HG03521 (cell line): Measurements from ENCODE around the gene DLG5.

Experiments
- ATAC-seq: cut with Tn5 transposase; IDR thresholded peaks from one replicate; pipeline ENCODE4 v1.9.1; 2021; ENCODE audit warnings: mild to moderate bottlenecking, moderate library complexity; ENCODE audit not compliant: unreplicated experiment

Gene DLG5

GRCh38 chr10:77849039-77849664 lies 77.4 kb downstream of the DLG5 start:
- ATAC-seq: no peak

- peak; percentile 58 for ATAC-seq
Observed at GRCh38 chr10:77846718-77847311, 79.7 kb downstream of the DLG5 start.

GRCh38 chr10:77845451-77845850 lies 81.1 kb downstream of the DLG5 start:
- ATAC-seq: no peak

- no peak for ATAC-seq
Observed at GRCh38 chr10:77844713-77845445, 81.7 kb downstream of the DLG5 start.

DNA sequence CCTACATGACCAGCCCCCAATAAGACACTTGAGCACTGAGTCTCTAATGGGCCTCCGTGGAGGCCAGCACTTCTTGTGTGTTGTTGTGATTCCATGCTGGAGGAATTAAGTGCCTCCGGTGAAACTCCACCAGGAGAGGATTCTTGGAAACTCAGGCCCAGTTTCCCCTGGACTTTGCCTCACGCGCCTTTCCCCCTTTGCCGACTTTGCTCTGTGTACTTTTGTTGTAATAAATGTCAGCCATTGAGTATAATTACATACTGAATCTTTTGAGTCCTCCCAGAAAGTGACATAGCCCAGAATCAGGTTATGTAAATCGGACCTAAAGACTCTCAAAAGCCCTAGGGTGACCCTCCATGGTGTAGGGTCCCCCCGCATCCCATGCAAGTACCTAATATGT lies 82.4 kb downstream of the DLG5 start:
- no peak for ATAC-seq

GRCh38 chr10:77843264-77843663 lies 83.3 kb downstream of the DLG5 start:
- ATAC-seq: no peak

DNA sequence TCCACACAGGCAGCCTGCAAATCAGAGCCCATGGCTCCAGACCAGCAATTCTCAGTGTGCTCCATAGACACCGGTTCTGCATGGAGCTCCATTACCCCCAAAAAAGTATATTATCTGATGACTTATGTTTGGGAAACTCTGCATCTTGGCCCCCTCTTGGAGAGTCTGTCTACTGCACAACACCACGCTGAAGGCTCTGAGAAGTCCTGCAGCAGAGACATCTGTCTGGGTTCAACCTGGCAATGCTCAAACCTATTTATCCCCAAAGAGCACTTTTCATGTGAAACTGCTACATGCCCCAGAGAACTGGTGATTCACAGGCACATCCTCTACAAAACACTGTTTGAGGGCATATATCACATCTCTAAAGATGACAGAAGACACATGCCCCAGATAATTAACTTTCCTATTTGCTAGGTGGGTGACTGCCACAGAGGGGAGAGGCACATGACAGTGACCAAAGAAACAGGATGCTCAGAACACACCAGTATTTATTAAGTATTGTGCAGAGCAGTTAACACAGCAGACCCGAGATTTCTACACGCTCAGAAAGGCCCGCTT lies 83.8 kb downstream of the DLG5 start:
- no peak for ATAC-seq

- ATAC-seq: no peak
Observed at GRCh38 chr10:77841711-77842375, 84.7 kb downstream of the DLG5 start.

- ATAC-seq: no peak
Observed at GRCh38 chr10:77840636-77841035, 85.9 kb downstream of the DLG5 start.

- ATAC-seq: no peak
Observed at GRCh38 chr10:77837925-77838595, 88.5 kb downstream of the DLG5 start.

- peak; percentile 87 for ATAC-seq
Observed at GRCh38 chr10:77837248-77837924, 89.2 kb downstream of the DLG5 start.

- peak; percentile 51 for ATAC-seq
Observed at GRCh38 chr10:77836299-77836820, 90.2 kb downstream of the DLG5 start.

- ATAC-seq: no peak
Observed at GRCh38 chr10:77835669-77836086, 90.9 kb downstream of the DLG5 start.

DNA sequence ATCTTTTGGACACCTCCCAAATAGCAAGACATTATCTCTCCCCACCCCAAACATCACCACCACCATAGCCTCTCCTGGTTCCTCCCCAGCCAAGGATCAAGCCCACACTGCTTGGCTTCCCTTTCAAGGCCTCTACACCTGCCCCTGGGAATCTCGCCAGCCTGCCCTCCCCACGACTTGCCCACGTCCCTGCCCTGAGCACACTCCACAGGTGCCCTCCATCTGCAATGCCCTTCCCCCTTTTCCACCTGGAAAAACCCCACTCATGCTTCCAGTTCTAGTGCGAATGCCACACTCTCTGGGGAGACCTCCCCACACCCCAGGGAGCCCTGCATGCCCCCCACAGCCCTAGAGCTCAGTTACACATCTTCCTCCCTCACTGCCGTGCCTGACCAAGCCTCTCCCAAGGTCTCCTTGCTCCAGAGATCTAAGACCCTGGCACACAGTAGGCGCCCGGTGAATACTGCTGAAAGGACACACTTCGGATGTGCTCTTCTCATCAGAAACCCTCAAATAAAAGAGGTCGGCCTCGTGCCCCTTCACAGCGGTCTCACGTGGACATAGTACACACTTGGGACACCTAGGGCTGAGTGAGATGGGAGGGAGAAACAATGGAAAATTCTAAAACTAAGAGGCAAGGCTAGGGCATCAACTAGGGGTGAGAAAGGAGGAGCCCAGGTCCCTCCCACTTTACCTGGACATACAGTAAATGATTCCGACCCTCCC lies 91.4 kb downstream of the DLG5 start:
- ATAC-seq: no peak

DNA sequence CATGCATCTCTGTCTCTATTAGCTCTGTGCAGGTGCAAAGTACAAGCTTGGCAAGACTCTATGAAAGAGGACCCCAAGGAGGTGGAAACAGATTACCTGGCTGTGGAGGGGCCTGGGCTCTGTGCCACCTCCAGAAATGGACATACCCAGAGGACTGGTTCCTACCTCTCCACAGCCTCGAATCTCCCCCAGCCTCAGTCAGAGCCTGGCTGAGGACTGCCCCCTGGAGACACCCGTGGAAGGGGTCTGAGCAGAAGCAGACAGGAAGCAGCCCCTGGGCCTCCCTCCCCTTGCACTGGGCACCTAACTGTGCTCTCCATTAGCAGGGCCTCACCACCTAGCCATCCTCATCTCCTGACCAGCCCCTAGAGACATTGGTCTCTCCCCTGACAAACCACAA lies 92.0 kb downstream of the DLG5 start:
- no peak for ATAC-seq

GRCh38 chr10:77833792-77834191 lies 92.8 kb downstream of the DLG5 start:
- no peak for ATAC-seq

DNA sequence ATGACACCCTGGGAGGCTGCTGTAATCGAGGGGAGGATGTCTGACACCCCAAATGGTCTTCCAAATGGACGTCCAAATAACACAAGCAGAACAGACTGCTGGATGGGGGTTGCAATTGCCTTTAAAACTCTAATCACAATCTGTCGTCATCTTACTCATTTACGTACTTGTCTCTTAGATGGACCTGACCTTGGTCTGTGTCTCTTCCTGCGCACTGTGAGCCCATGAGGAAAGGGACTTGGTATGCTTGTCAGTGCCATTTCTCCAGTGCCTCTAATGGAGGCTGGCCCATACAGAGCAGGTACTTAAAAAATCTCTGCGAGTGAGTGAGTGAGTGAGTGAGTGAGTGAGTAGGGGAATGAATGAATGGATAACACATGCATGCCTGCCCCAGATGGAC lies 93.3 kb downstream of the DLG5 start:
- ATAC-seq: no peak

DNA sequence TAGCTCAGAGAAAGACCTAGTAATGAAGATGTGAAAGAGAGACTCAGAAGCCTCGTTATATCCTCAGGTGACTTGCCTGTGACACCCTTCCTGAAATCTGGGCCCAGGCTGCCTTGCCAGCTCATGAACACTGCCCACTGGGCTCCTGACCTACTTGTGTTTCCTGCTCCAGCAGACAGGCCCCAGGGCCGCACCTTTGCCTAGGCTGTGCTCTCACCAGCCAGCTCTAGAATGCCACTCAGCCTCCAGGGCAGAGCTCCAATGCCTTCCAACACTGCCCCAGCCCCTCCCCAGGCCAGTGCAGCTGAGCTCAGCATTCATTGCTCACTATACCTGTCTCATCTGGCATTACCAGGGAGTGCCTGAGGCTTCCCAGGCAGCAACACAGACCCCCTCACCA lies 94.3 kb downstream of the DLG5 start:
- ATAC-seq: no peak

GRCh38 chr10:77829356-77829755 lies 97.2 kb downstream of the DLG5 start:
- no peak for ATAC-seq
